Activated gamma-delta T cell (primary cell): ENCODE results near the gene STYK1.
"Not testable (repeated sequence)": the region's sequence is repeated elsewhere in the genome, so short reads cannot be mapped to it uniquely, and the experiment has no call there.

Experiments
- DNase-seq: peaks from one replicate; lab custom pipeline; 2025; lab: John Stamatoyannopoulos, UW

STYK1 gene

DNA sequence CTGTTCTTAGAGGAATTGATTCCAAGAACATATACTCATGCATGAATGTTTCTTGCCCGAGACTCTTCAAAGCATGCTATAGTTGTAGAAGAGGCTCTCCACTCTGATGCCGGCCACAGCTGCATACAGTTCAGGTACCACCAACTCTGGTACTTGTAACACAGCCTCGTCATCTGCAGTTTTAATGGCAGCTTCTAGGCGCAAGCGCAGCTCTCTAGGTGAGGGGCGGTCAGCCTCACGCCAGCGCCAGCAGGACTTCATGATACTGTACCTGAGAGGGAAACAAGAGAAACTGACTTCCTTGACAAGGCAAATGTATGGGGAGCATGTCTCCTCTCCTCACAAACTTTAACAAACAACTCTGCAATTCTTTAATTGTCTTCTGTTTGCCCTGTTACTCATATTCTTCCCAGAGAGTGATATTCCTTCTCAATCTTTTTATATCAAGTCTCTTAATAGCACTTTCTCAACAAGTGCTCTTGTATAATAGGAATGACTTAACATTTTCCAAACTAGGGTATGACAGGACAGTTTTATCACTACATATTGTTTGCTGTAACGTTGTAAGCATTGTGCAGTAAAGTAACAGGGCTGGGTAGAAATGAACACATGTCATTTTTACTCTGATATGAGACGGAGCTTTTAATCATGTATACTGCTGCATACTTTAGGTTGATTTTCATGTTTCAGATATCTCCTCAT is 53.6 kb downstream of the STYK1 start:
- DNase-seq: no peak

DNA sequence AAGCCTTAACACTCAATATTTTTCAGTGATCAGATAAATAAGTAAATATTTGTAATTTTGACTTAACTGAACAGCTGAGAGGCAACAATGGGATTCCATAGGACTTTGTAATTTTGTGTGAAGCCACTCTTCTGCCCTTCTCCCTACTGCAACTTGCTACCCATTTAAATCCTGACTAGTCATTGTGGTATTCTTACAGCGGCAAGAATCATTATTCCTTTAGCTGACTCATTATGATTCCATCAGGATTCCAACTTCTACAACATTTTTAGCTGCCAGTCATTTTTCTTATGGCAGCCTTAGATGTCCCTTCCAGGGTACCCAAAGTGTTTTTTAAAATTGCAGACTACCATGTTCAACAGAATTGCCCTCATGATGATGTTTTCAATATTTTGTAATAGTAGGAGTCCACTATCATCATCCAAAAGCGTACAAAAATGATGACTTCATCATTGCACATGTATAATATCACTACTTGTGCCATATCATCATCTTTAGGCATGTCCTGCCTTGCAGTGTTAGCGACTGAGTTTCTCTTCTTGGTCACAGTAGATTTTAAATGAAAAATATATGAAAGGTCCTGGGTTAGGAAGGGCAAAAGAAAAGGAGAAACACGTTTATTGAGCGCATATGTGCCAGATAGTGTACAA is 55.4 kb downstream of the STYK1 start:
- no peak for DNase-seq

DNA sequence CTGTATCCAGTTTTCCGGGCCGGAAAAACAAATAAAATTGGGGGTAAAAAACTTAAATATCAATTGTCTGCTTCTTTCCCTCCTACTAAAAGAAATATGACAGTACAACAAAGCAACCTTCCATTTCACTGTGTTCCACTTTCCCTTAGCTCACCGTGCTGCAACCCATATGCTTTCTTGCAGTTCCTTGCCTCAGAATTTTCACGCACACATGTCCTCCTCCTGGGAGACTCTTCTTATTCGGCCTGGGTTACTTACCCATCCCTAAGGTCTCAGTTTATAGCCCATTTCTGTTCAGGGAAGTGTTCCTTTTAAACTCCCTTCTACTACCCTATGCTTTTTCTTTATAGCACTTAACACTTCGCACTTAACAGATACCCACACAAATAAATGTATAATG is 56.0 kb downstream of the STYK1 start:
- DNase-seq: no peak

DNA sequence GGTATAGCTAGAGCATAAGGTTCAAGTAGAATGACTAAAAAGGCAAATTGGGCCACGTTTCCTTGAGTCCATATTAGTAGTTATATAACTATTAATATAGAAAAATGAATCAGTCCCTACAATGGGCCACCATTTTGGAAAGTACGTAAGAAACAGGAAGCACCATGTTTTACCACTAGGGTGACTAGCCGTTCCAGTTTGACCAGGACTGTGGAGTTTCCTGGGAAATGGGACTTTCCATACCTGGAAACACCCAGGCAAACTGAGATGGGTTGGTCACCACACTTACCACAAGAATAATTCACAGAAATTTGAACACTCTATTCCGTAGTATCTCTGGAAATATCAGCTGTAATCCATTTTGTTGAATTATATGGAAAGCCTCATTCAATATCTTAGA is 58.3 kb downstream of the STYK1 start:
- DNase-seq: no peak

DNA sequence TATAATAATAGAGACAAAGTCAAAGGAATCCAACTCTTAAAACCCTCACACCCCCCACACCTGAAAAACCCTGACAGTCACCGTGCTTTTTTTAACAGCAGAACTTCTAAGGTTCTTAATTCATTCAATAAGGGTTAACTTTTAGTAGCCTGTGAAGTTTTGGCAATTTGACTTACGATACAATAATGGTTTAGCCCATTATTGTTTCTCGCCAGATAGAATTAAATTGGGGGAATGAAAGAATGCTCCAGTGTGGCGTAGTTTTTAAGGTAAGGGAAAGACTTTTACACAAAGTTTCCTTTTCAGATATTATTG is 59.8 kb downstream of the STYK1 start:
- no peak for DNase-seq

DNA sequence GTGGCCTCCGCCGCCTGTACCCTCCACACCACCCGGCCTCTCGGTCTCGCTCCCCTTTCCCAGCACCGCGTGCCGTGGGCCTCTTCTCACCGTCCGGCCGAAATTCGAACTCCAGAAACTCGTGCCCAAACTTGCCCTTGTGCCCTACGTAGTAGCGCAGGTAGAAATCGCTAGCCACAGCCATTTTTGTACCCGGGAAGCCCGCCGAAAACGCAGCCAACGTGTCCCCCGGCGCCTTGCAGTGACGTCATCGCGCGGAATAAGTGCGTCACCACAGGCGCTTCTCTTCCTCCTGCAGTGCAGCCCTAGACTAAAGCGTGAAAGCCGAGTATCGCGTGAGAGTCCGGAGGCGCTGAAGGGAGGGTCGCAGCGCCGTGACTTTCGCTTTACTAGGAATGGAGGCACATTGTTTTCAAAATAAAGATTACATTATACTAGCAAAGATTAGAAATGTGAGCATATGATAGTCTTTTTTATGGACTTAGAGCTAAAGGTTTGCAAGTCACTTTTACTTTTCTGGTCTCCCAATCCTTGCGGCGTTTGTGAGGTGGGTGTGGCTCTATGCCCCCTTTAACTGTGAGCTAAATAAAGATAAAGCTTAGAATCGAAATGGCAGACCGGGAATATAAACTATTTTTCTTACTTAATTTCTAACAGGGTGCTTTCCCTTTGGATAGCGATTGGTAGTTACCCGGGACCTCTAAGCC is 60.4 kb downstream of the STYK1 start, which contains the start of gene MAGOHB:
TSS of gene MAGOHB (minus strand) at position 261 of the 707 bp plus-strand sequence. CDS start at position 184, 77 bp downstream.
- peak; percentile 94 for DNase-seq

DNA sequence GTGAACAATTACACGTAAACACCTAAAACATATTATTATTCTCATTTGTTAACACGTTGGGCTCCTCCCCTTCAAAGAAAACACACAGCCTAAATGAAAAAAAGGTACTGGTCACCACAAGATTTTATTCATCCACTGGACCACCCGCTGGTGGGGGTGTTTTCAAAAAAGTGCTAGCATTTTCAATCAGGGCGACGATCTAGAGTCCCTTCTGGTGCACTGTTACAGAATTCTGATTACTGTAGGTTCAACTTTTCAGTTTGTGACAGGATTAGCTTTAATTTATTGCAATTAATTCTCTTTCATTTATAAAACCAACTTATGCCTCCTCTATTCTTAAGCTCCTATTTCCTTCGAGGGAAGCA is 60.9 kb downstream of the STYK1 start:
- DNase-seq: no peak

DNA sequence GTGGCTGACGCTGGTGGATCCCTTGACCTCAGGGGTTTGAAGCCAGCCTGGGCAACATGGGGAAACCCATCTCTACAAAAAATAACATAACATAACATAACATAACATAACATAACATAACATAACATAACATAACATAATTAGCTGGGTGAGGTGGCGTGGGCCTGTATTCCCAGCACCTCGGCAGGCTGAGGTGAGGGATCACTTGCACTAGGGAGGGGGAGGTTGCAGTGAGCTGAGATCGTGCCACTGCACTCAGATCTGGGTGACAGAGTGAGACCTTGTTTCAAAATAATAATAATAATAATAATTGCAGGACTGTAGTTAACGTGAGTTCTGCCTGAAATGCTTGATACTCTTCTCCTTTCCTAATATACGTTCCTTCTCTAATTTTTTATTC is 61.7 kb downstream of the STYK1 start:
- no peak for DNase-seq

DNA sequence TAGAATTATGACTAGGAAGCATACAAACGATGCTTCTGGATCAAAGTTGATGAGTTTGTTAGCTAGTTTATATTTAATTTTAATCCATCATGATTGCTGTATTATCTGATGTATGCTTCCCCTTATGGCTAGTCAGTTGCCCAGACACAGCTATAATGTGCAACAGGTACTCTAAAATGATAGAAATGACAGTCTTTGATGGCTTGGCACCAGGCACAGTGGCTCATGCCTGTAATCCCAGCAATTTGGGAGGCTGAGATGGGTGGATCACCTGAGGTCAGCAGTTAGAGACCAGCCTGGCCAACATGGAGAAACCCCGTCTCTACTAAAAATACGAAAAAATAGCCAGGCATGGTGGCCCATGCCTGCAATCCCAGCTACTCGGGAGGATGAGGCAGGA is 62.6 kb downstream of the STYK1 start:
- not testable (repeated sequence) for DNase-seq

DNA sequence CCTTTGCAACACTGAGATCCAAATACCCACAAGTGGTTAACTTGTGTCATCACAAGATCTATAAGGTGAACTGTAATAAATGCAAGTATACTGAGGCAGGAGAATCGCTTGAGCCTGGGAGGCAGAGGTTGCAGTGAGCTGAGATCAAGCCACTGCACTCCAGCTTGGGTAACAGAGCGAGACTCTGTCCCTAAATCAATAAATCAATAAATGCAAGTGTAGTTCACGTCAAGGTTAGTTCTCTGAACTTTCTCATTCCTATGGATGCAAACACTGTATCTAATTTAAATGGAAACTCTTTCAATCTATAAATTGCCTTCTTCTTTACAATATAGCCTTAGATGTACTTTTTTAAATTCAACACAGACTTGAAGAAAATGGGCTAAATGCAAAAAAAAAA is 63.7 kb downstream of the STYK1 start:
- no peak for DNase-seq

DNA sequence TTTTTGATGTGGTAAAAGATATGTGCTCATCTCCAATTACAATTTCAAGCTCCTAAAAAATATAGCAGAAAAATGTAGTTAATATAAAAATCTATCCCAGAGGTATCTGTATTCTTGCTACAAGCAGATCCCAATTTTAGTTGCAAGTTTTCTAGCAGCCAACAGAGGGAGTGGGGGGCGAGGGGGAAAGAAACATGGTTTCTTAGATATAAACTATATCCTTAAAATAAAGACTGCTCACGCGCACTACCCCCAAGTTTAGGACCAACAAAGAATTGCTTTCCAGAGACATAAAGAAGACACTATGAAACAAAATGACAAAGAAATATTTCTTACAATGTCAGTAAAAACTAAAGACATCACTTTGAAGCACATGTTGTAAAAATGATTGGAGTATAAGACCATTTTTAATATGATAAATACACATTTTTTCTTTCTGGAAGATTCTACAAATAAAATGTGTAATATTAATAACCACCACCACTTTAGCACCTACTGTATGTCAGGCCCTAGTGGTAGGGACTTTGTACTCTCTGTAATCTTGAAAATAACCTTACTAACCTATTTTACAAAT is 65.9 kb downstream of the STYK1 start:
- no peak for DNase-seq

DNA sequence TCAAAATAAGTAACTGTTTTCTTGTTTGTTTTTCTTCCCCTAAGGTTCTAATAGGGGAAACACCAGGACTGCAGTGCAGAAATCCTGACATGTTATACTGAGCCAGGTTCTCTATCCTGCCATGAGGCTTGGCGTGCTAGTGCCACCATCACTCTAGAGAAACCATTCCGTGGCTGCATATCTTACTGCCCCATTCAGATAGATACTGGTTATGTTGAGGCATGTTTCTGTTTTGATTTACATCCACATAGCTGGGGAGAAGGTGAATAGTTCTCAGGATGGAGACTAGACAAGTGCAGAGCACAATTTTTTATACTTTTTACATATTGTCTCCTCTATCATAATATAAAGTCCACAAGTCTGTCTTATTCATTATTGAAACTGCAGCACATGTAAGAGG is 72.0 kb downstream of the STYK1 start:
- DNase-seq: no peak

DNA sequence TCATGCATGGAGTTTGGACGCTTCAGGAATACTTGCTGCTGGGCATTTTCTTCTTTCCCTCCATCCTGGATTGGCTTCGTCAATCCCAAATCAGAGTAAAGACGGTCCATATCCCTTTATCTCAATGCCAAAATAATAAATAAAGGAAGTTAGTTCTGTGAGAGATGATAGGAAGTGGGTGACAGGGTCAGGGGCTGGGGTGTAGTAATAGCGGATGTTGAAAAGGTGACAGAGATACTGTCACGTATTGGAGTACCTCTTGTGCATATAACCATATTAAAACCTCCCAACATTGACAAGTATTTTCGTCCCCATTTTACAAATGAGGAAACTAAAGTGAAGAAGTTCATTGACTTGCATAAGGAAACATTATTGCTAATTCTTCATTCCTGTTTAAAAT is 72.9 kb downstream of the STYK1 start:
- DNase-seq: no peak

DNA sequence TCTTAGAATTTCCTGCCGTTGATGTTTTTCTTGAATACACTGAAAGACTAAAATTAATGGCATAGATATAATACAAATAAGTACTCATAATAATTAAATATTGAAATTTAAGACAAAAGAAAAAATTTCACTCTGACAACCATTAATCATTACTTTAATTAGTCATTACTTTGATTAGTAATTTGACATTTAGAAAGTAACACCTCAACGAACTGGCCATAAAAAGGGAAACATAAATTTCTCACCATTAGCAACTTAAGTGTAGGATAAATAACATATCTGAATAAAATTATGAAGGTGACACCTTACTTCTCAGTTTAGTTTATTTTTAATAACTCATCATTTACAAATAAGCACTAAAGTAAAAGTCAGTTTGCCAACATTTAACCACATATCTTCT is 78.0 kb downstream of the STYK1 start:
- DNase-seq: no peak

DNA sequence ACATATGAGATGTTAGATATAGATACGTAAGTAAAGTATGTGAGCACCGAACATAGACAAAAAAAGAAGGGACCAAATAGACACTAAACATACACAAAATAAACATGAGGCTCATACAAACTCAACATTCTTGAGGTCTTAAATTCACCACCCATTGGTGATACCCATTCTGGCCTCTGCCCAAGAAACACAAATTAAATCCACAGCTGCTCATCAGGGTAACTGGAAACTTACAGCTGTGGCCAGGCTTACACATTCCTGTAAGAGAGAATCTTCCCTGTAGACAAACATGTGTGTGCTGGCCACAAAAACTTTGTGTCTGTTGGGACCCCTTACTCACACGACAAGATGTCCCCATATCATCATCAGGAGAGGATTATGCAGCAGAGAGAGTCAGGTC is 82.9 kb downstream of the STYK1 start:
- DNase-seq: no peak

DNA sequence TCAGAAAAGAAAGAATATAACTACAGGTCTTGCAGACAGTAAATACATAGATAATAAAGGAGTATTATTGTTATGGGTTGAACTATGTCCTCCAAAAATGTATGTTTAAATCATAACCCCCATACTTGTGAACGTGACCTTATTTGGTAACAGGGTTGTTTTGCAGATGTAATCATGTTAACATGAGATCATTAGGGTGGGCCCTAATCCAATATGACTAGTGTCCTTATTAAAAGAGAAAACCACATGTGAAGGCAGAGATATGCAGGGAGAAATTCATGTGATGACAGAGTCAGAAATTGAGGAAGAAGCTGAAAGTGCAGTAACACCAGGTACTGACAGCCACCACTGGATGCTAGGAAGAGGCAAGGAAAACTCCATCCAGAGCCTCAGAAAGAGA is 89.4 kb downstream of the STYK1 start:
- DNase-seq: no peak

DNA sequence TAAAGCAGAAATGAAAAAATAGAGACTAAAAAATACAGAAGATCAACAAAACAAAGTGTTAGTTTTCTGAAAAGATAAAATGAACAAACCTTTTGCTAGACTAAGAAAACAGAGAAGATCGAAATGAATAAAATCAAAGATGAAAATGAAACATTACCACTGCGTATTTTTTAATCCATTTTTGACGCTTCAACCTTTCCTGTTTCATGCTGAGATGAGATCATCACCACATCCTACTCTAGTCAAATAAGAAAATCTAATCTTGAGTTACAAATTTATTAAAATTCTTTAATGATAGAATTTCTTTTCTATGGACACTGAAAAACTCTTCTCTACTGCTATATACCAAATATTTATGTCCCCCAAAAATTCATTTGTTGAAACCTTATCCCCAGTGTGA is 91.1 kb downstream of the STYK1 start:
- DNase-seq: no peak

DNA sequence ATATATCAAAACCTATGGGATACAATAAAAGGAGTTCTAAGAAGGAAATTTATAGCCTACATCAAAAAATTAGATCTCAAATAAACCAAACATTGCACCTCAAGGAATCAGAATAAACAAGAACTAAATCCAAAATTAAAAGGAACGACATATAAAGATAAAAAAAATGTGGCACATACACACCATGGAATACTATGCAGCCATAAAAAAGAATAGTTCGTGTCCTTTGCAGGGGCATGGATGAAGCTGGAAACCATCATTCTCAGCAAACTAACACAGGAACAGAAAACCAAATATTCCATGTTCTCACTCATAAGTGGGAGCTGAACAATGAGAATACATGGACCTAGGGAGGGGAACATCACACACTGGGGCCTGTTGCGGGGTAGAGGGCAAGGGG is 91.7 kb downstream of the STYK1 start:
- DNase-seq: not testable (repeated sequence)

DNA sequence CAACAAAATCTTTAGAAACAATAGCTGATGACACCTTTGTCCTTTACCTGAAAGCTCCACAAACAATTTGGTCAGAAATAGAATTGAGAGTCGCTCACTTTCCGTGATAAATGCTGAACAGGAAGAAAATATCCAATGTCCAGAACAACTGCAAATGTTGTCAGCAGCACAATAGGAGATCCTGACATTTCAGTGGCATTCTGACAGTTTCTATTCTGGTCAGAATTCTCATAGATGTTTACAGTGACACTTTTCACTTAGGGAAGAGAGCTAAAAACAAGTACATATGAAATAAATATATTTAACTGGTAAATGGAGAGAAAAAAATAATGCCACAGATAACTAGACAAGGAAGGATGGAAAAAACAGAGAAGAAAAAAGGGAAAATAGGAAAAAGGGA is 99.5 kb downstream of the STYK1 start:
- no peak for DNase-seq

DNA sequence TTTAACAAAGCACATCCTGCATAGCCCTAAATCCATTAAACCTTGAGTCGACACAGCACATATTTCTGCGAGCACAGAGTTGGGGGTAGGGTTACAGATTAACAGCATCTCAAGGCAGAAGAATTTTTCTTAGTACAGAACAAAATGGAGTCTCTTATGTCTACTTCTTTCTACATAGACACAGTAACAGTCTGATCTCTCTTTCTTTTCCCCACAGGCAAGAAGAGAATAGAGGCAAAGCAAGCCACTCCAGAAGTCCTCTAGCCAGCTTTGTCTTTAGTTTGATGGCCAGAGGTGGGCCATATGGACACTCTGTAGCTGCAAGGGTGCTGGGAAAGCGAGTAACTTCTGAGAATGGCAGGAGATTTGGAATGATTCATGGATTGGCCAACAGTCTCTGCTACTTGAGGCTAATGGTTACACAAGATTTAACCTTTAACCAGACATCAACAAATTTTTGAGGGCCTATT is 101.8 kb downstream of the STYK1 start:
- not testable (repeated sequence) for DNase-seq

DNA sequence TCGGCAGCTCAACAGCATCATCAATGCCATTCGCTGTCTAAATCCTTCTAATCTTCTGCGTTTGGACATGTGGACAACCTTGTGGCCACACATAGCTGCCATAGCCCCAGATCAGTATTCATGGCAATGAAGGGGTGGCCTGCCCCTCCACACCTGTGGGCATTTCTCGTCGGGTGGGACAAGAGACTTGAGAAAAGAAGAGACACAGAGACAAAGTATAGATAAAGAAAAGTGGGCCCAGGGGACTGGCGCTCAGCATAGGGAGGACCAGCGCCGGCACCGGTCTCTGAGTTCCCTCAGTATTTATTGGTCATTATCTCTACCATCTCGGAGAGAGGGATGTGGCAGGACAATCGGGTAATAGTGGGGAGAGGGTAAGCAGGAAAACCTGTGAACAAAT is 102.7 kb downstream of the STYK1 start:
- no peak for DNase-seq
